IPS-11a (cell line): ENCODE measurements around the gene C10orf143.

Experiments
- H3K4me3 ChIP-seq: one replicate; pipeline ENCODE4 v1.5.1; 2013; ENCODE audit warnings: low read depth, low read length, control low read depth

C10orf143 gene

GRCh38 chr10:130061760-130062159 lies 48.9 kb downstream of the C10orf143 start:
- no peak overlapping the region for H3K4me3 ChIP-seq

GRCh38 chr10:130054021-130054420 lies 56.6 kb downstream of the C10orf143 start:
- H3K4me3 ChIP-seq, result no peak overlapping the region

GRCh38 chr10:130053561-130053960 lies 57.1 kb downstream of the C10orf143 start:
- H3K4me3 ChIP-seq, result no peak overlapping the region

- H3K4me3 ChIP-seq, result no peak overlapping the region
Measured at GRCh38 chr10:130052193-130052592, 58.4 kb downstream of the C10orf143 start.

- H3K4me3 ChIP-seq, result no peak overlapping the region
Measured at GRCh38 chr10:130050721-130051120, 59.9 kb downstream of the C10orf143 start.

- no peak overlapping the region for H3K4me3 ChIP-seq
Measured at GRCh38 chr10:130049987-130050386, 60.6 kb downstream of the C10orf143 start.

- no peak overlapping the region for H3K4me3 ChIP-seq
Measured at GRCh38 chr10:130049244-130049643, 61.4 kb downstream of the C10orf143 start.

- H3K4me3 ChIP-seq, result no peak overlapping the region
Measured at GRCh38 chr10:130048081-130048480, 62.5 kb downstream of the C10orf143 start.

- no peak overlapping the region for H3K4me3 ChIP-seq
Measured at GRCh38 chr10:130047336-130047735, 63.3 kb downstream of the C10orf143 start.

GRCh38 chr10:130046591-130046990 lies 64.0 kb downstream of the C10orf143 start:
- H3K4me3 ChIP-seq, result no peak overlapping the region

GRCh38 chr10:130045801-130046321 lies 64.8 kb downstream of the C10orf143 start:
- H3K4me3 ChIP-seq, result no peak overlapping the region

- H3K4me3 ChIP-seq, result no peak overlapping the region
Measured at GRCh38 chr10:130045091-130045652, 65.5 kb downstream of the C10orf143 start.

GRCh38 chr10:130044067-130045061 lies 66.3 kb downstream of the C10orf143 start:
- no peak overlapping the region for H3K4me3 ChIP-seq

GRCh38 chr10:130043491-130043890 lies 67.1 kb downstream of the C10orf143 start:
- no peak overlapping the region for H3K4me3 ChIP-seq

- no peak overlapping the region for H3K4me3 ChIP-seq
Measured at GRCh38 chr10:130042381-130042780, 68.2 kb downstream of the C10orf143 start.

- H3K4me3 ChIP-seq, result no peak overlapping the region
Measured at GRCh38 chr10:130041451-130042371, 68.9 kb downstream of the C10orf143 start.

GRCh38 chr10:130040817-130041330 lies 69.8 kb downstream of the C10orf143 start:
- H3K4me3 ChIP-seq, result no peak overlapping the region

GRCh38 chr10:130040351-130040750 lies 70.3 kb downstream of the C10orf143 start:
- no peak overlapping the region for H3K4me3 ChIP-seq

GRCh38 chr10:130039141-130039540 lies 71.5 kb downstream of the C10orf143 start:
- H3K4me3 ChIP-seq, result no peak overlapping the region

GRCh38 chr10:130038611-130039109 lies 72.0 kb downstream of the C10orf143 start:
- H3K4me3 ChIP-seq, result no peak overlapping the region
